Measurements from ENCODE around the gene ARHGDIG. TPM values are rescaled to one million over a fixed set of nuclear protein-coding genes. Genes with fewer than 3 reads are reported as not detected.

Gene ARHGDIG
- total and polyA plus RNA-seq, 2 of the 4 experiments (the other 2 are of a cell fraction), result 0.24 to 0.36 TPM

GRCh38 chr16:265711-266110 lies 14.7 kb upstream of the ARHGDIG start:
- H4K5ac ChIP-seq (ENCODE audit: low read depth, low read length), result no peak overlapping the region
- POLR2A ChIA-PET (ENCODE audit: unreplicated experiment), result no interaction called here
- H3K56ac ChIP-seq (ENCODE audit: extremely low read depth, insufficient read depth, low read length), result no peak overlapping the region
- TF ChIP-seq FOS (IDR thresholded peaks at IDR 0.05; ENCODE audit: low read depth, low read length) (no peak), MAZ (IDR thresholded peaks at IDR 0.05; ENCODE audit: borderline replicate concordance, low read depth, low read length) (no peak), NFE2L2 (IDR thresholded peaks at IDR 0.05; ENCODE audit: low read depth, low read length) (no peak), USF2 (IDR thresholded peaks at IDR 0.05; ENCODE audit: low read depth, low read length) (no peak), POLR2A (IDR thresholded peaks at IDR 0.05; ENCODE audit: low read depth, low read length) (no peak), SMC3 (IDR thresholded peaks at IDR 0.05; ENCODE audit: low read depth, low read length) (no peak), RFX5 (IDR thresholded peaks at IDR 0.05; ENCODE audit: low read depth, low read length) (no peak), RCOR1 (IDR thresholded peaks at IDR 0.05; ENCODE audit: insufficient replicate concordance, low read length) (no peak), BHLHE40 (IDR thresholded peaks at IDR 0.05; ENCODE audit: low read depth, low read length) (no peak), RAD21 (IDR thresholded peaks at IDR 0.05; ENCODE audit: low read length) (no peak), CHD1 (IDR thresholded peaks at IDR 0.05; ENCODE audit: low read depth, low read length) (no peak), CTCF (conservative IDR thresholded peaks at IDR 0.05; ENCODE audit: low read depth, low read length) (no peak), ELK1 (IDR thresholded peaks at IDR 0.05; ENCODE audit: borderline replicate concordance, low read depth, low read length) (no peak)
- no peak overlapping the region for H2BK5ac ChIP-seq (ENCODE audit: low read depth, low read length, poor library complexity, severe bottlenecking)
- ATAC-seq (ENCODE audit: low read depth), result peak; percentile 24
- no peak overlapping the region for H3K9ac ChIP-seq (ENCODE audit: low read depth, low read length)
- no peaks in the 10 kb centered on the region for H3K27me3 ChIP-seq (ENCODE audit: control insufficient read depth, insufficient read depth, low read length)
- H3K27ac ChIP-seq (ENCODE audit: insufficient read depth, low read length), result no peak overlapping the region
- H2BK15ac ChIP-seq (ENCODE audit: low read depth, low read length), result no peak overlapping the region
- no peak overlapping the region for H3K23ac ChIP-seq (ENCODE audit: low read depth, low read length)
- no peak overlapping the region for H4K8ac ChIP-seq (ENCODE audit: low read depth in 2 of 2, low read length in 2 of 2)
- no peak overlapping the region for H2AK9ac ChIP-seq (replicated peaks; ENCODE audit: low read depth, low read length, poor library complexity)
- no peaks in the 10 kb centered on the region for H3K9me3 ChIP-seq (ENCODE audit: control insufficient read depth, insufficient read depth, low read length)
- CTCF ChIA-PET, result no interaction called here
- H2BK120ac ChIP-seq (ENCODE audit: low read depth, low read length), result no peak overlapping the region
- no peak for DNase-seq
- H3K14ac ChIP-seq (replicated peaks; ENCODE audit: low read depth, low read length), result no peak overlapping the region
- in situ Hi-C loops (cut with MboI; ENCODE audit: low sequenced_read_pairs), result no loop called here
- H3K9me1 ChIP-seq (ENCODE audit: insufficient read depth, low read length), result peaks cover 3% of the 10 kb centered on the region
- no peaks in the 10 kb centered on the region for H3K4me1 ChIP-seq (ENCODE audit: control insufficient read depth, insufficient read depth, low read length)
- no peak overlapping the region for H3K18ac ChIP-seq (ENCODE audit: low read depth, low read length)
- peaks cover 29% of the 10 kb centered on the region for H3K36me3 ChIP-seq (ENCODE audit: control insufficient read depth, insufficient read depth, low read length)
- no peak overlapping the region for H2BK20ac ChIP-seq (ENCODE audit: low read depth, low read length)
- no TSS peak for BruUV-seq (replicated peaks)
- H2AK5ac ChIP-seq (ENCODE audit: low read depth, low read length), result no peak overlapping the region
- peak overlapping the region; percentile 58 for H2AFZ ChIP-seq (replicated peaks; ENCODE audit: low read length, poor library complexity)
- WGBS, 2 experiments (ENCODE audit: extremely low coverage in 2 of 2, insufficient read length in 1 of 2), result 67% methylated on average over 10 of the region's 12 CpGs; no CpG with 5 or more reads in 1 of the 2 experiments
- no peaks in the 10 kb centered on the region for H3K79me1 ChIP-seq (ENCODE audit: low read depth in 1 of 2, low read length in 2 of 2)
- H3K4me2 ChIP-seq (ENCODE audit: low read depth, low read length), result no peak overlapping the region
- no peak overlapping the region for H4K91ac ChIP-seq (ENCODE audit: insufficient read depth, low read depth, low read length)
- no peak overlapping the region for H3K4ac ChIP-seq (ENCODE audit: low read depth, low read length)
- intact Hi-C loops (cut with micrococcal nuclease), result no loop called here
- dilution Hi-C loops (cut with HindIII; ENCODE audit: low sequenced_read_pairs, unreplicated experiment), result no loop called here
- H3K4me3 ChIP-seq (ENCODE audit: insufficient read depth, low read depth, low read length), result no peak overlapping the region
- H4K20me1 ChIP-seq (ENCODE audit: insufficient read depth, low read length), result no peaks in the 10 kb centered on the region
